CD4-positive, alpha-beta T cell treated with Interleukin-2 at 100 ng/mL for 4 hours (primary cell): ENCODE measurements around the gene SNHG17.
"Not testable (repeated sequence)": the region's sequence is repeated elsewhere in the genome, so short reads cannot be mapped to it uniquely, and the experiment has no call there.

ENCODE experiments used
- DNase-seq: peaks from one replicate; pipeline ENCODE4 v3.0.0-alpha.2; 2020; ENCODE audit warnings: low spot score

SNHG17 gene

GRCh38 chr20:38447931-38448675 is 13.0 kb upstream of the SNHG17 start:
- DNase-seq, result no peak

DNA sequence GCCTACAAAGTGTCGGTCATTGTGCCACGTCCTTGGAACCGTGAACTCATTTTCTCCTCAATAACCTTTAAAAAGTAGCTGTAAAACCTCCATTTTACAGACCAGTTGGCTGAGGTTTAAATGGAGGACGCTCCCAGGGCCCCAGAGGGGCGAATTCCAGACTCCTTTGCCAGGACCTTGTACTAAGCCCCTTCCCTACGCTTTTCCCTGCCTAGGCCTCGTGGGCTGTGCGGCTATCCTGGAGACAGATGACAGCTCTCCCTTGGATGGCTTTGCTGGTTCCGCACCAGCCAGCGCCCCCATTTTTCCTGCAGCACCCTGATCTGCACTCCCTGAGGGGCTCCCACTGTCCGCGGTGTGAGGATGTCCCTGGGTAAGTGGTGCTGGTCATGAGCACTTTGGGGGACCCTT is 12.1 kb upstream of the SNHG17 start:
- DNase-seq, result no peak

DNA sequence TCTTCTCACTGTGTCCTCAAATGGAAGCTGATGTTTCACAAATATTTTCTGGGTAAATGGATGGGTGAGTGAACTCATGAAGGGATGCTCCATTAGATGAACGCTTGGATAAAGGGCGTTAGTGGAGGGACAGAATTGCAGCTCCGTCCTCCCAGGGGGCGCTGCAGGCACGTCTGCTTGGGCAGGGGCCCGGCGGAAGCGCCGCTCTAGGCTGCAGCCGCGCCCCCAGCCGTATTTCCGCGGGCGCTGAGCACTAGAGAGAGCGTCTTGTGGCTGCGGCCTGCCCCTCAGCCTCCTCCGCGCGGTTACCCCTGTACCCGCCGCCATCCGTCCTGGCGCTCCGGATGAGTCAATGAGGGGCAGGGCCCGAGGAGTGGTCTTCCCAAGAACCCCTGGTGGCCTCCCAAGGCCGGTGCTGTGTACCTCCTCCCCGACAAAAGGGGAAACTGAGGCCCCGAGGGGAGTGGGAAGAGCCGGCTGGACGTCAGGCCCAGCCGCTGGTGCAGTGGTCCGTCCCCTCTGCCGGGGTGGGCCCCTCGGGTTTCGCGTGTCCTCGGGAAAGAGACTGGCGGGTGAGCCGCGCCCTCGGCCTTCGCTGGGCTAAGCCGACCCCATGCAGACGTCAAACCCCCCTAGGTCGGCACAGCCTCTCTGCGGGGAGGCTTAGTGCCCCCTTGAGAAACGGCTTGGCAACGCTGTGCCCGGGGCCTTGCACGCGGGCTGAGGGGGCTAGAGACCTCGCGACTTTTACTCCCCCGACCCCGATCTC is 11.5 kb upstream of the SNHG17 start:
- peak; percentile 92 for DNase-seq

- no peak for DNase-seq
Observed at GRCh38 chr20:38445901-38446425, 10.8 kb upstream of the SNHG17 start.

DNA sequence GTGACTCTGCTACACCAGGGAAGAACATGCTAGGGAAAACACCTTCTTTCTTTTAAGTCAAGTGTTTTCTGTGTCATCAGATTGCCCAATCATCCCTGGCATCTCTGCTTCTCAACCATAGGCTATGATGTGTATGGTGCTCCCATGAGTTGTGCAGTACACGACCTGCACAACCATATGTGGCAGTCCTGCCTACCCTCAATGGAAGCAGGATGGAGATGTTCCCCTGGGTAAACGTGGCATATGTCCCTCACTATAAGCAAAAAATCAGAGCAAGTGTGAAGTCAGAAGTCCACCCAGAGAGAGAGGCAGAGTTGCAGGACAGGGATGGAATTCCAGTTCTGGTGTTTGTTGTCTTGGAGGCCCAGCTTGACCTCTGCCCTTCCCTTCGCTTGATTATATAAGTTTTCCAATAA is 10.3 kb upstream of the SNHG17 start:
- no peak for DNase-seq

DNA sequence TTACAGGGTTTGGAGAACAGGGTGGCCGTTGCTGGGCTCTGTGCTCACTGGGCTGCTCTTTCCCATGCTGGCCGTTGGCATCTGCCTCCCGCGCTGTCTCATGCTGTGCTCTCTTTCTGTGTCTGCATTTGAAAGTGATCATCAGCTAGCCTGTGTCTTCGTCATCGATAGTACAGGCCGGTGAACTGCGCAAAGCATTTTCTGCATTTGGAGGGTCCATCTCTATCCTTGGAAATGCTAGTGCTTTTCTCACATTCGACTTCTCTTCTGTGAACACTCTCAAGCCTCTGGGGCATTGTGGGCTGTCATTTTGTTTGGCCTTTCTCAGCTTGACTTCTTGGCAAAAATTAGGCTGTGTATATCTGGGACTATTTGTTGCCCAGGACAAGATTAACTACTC is 6.8 kb upstream of the SNHG17 start:
- DNase-seq, result no peak

GRCh38 chr20:38441110-38441509 is 6.0 kb upstream of the SNHG17 start:
- not testable (repeated sequence) for DNase-seq

DNA sequence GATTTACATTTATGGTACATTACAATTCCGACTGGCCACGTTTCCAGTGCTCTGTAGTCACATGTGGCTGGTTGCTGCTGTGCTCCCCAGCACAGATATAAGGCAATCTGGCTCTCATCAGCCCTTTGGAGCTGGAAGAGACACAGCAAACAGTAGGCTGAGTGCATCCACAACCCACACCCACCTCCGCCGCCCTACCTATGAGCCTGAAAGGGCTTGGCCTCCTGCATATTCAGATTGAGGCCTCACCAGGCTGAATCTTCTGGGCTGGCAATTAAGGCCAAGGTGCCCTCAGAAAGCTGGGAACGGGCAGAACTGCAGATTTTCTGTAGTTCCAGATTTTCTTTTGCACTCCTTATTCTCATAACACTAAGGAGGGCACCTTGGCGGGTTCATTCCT is 2.7 kb upstream of the SNHG17 start:
- DNase-seq, result no peak

- DNase-seq, result no peak
Observed at GRCh38 chr20:38435555-38435939, 419 bp upstream of the SNHG17 start.

DNA sequence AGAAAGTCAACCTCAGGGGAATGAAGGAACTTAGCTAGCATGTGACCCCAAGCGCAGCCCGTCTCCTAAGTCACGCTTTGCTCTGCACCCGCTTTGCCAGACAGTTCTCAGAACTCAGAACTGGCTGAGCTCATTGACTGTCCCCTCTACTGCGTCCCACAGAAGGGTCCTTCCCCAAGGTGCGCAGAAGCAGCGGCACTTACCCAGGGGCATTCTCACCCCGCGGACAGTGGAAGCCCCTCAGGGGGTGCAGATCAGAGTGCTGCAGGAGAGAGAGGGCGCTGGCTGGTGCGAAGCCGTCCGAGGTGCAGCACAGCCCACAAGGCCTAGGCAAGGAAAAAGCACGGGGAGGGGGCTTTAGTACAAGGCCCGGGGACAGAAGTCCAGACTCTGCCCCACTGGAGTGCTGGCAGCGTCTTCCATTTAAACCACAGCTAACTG is 807 bp downstream of the SNHG17 start:
- peak; percentile 13 for DNase-seq

DNA sequence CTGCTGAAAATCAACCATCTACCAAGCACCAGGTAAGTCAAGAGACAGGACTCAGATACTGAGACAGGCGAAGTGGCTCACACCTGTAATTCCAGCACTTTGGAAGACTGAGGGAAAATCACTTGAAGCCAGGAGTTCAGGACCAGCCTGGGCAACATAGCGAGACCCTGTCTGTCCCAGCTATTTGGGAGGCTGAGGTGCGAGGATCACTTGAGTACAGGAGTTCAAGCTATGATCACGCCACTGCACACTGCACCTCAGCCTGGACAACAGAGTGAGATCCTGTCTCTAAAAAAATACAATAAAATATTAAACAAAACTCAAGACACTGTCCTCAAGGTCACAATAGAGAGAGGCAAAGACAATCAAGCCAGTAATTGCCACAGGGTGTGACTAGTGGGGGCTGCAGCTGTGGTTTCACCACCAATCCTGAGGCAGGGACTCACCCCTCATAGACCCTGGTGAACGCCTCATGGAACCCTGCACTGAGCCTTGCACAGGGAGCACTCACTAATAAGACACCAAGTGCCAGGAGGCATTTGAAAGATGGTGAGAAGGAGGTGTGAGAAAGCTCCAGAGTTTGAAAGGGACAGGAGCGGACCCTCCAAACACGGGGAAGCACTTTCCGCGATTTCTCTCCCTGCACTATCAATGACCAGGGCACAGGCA is 1.7 kb downstream of the SNHG17 start:
- DNase-seq, result no peak

DNA sequence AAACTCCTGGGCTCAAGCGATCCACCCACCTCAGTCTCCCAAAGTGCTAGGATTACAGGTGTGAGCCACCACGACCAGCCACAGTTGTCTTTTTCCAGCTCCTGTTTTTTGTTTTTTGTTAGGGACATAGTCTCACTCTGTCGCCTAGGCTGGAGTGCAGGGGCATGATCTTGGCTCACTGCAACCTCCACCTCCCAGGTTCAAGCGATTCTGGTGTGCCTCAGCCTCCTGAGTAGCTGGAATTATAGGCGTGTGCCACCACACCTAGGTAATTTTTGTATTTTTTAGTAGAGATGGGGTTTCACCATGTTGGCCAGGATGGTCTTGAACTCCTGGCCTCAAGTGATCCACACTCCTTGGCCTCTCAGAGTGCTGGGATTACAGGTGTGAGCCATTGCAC is 2.3 kb downstream of the SNHG17 start:
- not testable (repeated sequence) for DNase-seq

- no peak for DNase-seq
Observed at GRCh38 chr20:38432292-38432691, 2.8 kb downstream of the SNHG17 start.

DNA sequence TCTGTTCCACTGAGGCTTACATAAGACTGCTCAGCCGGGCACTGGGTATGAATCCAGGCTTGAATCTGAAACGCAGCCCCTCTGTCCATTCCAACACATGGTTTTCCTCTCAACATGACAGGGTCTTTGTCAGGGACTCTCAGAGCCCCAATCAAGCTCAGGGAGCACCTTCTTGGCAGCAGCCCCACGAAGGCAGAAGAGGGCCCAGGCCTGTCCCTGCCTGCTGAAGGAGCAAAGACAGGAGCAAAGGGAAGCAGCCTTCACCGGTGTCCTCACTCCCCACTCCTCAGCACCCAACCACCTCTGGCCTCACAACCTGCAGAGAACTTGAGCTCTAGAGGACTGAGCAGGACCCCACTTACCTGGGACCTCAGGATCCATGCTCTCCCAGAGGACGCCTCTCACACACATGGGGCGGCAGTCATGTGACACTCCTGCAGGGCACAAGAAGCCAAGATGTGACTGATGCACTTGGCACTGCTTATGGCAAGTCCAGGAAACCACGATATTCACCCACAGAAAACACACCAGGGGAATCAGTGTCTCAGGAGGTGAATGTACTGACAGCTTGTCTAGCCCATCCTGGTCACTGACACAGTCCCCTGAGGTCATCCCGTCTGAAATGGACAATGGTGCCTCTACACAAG is 4.3 kb downstream of the SNHG17 start:
- no peak for DNase-seq

DNA sequence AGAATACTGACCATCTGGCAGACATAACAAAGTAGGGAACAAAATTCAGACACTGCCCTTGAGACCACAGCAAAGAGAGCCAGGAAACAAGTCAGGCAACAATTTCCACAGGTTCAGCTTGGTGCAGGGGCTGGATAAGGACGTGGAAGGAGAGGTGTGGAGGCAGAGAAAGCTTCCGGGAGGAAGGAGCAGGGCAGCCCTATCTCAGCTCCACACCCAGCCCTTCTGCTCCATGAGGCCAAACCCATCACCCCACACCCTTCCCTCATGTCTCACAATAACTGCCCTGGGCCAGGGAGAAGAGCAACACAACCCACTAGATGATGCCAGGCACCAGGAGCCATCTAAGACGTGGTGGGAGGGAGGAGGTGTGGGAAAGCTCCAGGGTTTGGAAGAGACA is 5.8 kb downstream of the SNHG17 start:
- no peak for DNase-seq

- DNase-seq, result no peak
Observed at GRCh38 chr20:38428800-38429199, 6.3 kb downstream of the SNHG17 start.

DNA sequence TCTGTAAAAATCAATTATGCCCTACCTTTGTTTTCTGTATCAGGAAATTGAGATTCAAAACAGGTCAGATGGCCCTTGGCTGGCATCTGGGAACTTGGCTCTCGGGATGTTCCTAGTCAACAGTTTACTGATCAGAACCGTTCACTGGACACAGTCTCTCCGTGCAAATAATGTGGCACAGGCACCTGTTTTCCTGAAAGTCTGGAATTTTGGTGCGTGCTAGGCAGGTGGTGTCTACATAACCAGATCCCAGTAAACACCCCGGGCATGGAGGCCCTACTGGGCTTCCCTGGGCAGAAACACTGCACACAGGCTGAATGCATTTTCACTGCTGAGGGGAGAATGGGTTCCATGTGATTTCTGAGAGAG is 7.5 kb downstream of the SNHG17 start:
- no peak for DNase-seq

DNA sequence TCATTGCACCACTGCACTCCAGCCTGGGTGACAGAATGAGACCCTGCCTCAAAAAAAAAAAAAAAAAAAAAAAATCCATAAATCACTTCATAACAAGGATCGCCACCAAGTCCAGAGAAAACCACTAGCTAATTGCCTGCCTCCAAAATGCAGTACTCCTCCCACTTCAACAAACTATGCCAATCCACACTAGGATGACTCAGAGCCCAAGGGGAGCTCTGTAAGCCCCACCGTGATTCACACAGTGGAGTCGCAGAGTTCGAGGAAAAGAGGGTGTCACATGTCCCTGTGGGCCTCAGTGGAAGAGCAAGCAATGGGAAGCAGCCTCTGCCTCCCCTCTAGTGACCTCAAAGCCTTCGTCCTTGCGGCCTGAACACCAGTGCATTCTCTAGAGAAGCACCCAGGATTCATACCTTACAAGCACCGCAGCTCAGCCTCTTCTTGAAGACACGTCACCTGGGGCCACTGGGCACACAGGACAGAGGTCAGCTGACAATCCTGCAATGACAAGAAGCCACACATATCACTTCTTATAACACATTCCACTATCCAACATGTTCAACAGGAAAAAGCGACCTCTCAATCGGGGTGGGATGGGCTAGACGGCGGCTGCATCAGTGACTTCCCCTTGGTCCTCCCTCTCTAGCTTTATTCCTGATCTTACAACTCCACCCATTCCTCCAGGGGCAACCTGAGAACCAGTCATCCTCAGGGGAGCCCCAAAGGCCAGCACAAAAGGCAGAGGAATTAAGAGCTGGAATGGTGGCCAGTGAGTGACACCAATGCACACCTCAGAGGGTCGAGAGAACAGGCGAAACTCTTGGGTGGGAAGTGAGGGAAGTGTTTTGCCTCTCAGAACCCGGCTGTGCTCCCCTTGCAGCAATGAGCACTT is 8.9 kb downstream of the SNHG17 start:
- DNase-seq, result no peak

DNA sequence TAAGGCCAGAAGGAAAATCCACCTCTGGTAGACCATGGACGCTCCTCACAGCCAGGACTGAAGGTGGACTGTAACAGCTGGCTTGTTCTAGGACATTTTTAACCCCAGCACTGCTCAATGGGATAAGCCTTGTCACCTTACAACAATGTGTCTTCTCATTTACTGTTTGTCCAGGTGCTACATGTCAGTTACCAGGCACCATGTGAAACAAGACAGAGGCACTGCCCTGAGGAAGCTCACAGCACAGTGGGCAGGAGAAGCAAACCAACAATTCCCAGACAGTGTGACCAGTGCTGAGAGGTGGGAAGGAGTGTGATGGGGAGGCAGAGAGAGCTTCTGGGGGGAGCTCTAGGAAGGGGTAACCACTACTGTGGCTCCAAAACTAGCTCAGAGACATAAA is 10.7 kb downstream of the SNHG17 start:
- DNase-seq, result no peak

- DNase-seq, result no peak
Observed at GRCh38 chr20:38423541-38423940, 11.6 kb downstream of the SNHG17 start.

GRCh38 chr20:38421915-38422314 is 13.2 kb downstream of the SNHG17 start:
- DNase-seq, result no peak
